Suppressor macrophage treated with lipopolysaccharide for 1 hour (primary cell): ENCODE measurements around the gene GADD45G.

Experiments
- DNase-seq, 3 donors: peaks; one replicate each; pipeline ENCODE4 v3.0.0-alpha.2; 2020 to 2022

Gene GADD45G

DNA sequence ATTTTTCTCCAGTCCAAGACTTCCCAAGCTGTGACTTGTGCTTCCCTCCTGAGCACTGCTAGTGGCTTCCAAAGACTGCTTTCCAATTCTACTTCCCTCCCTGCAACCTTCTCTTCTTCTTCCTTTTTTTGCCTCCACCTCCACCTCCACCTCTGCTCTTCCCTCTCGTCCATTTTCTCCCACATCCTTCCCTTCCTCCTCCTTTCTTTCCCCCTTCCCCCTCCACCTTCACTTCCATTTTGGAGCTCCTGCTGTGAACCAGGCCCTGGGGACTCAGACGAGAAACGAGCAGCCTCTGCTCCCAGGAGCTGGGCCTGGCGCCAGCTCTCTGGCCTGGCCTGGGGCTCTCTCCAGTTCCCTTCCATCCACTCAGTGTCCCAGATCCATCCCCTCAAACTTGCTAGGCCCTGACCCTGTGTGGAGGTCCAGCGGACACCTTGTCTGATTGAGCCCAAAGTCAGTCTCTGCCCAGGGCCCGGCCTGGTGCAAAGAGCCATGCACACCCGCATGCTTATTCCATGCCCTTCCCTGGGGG lies 5.6 kb downstream of the GADD45G start:
- no peak for DNase-seq

DNA sequence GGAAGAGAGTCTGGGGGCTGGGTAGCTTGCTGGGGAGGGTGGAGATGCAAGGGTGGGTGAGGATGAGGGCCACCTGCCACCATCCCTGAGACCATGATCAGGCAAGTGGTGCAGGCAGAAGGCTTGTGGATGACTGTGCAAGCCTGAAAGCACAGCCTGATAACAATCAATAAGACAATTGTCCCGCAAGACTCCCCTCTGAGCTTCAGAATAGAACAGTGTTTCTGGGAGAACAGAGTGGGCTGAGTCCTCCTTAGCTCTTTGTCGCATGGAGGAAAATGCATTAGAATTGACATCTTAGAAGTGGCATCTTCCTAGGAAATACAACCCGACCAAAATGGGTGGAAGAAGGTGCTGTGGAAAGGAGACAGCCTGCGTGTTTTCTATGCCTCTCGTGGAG lies 6.6 kb downstream of the GADD45G start:
- no peak for DNase-seq

DNA sequence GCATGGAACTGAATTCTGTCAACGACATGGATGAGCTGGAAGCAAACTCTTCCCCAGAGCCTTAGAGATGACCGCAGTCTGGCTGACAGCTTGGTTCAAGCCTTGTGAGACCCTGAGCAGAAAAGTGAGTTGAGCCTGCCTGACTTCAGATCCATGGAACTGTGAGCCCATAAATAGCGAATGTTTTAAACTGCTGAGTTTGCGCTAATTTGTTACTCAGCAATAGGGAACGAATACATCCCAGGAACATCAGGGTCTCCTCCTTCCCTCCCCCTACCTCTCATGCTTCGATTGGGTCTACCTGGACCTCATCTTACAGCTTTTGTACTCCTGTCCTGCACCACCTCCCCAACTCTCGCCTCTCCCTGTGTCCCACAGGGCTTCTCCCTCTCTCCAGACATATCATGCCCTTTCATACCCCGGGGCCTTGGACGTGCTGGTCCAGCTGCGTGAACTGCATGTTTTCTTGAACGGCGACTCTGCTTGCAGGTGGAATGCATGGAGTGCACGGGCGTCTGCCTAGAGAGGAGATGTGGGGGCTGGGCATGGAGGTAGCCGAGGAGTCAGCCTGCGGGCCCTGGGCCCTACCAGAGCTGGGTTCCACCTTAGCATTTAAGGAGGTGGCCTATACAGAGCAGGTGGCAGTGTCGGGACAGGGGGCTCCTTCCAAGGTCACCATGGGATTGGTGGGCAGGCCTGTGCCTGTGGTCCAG lies 7.9 kb downstream of the GADD45G start:
- DNase-seq = no peak

DNA sequence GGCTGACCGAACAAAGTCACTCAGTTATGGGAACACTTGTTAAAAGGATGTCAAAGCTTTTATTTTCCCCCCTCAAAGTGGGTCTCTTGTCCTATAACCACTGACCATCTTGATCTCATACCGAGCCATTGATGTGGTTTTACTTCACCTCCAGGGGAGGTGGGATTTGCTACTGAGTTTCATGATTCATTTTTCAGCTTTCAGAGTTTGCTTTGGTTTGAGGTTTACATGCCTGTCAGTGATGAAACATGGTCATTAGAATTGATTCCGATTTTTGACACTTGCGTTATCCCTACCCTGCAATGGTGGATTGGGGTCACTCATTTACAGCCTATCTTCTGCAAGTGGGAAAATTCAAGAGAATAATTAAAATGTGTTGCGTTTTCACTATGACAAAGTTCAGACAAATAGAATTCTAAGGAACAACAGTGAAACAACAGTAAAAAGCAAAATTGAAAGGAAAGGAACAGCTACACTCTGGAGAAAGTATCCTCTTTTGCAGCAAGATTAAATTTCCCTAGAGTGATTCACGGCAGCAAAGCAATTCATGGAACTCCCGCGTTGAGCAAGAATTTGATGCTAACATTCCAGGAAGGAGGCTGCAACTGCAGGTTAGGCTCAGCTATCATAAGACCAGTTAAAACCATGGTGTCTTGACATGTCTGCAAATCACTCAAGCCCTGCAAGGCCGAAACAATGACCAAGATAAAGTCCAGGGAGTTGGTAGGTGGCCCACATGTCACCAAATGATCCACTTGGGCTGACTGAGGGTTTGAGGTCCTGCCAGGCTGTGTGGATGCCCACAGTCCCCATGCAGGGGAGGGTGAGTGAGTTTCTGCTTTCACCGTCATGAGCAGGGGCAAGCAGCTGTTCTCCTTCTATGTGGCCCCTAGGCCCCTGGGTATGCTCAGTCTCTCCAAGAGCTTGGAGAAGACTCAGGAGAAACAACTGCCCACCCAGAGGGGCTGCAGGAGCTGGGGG lies 9.4 kb downstream of the GADD45G start:
- DNase-seq = peak; percentile 44 to 73 (median 52)

DNA sequence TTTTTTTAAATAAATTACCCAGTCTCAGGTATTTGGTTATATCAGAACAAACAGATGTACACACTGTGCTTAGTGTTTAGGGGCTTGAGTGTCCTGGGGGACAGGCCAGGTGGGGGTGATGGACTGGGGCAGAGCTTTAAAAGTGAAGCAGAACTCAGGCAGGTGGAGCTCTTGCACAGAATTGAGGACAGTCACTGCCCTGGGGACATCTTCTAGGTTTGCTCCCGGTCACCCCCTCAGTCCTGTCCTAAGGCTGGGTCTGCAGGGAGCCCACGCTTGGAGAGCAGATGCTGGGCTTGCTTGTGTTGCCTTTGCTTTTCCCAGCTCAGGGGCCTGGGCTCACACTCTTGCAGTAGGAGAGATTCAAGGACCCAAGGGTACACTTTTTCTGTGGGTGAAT lies 10.8 kb downstream of the GADD45G start:
- no peak for DNase-seq

DNA sequence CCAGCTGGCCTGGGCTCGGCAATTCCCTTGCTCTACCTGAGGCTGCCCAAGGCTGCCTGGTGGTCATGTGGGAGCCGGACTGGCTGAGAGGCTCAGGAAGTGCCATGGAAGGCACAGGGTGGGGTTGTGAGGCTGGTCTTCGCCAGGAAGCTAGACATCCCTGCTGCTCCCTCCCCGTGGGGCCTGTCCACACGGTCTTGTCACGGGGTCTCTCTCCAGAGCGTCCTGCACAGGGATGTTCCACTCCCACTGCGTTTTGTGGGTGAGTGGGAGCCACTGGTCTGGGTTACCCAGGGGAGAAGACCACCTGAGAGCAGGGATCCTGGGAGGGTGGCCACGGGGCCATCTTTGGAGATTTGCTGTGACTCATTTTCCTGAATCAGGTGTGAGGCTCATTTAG lies 11.6 kb downstream of the GADD45G start:
- no peak for DNase-seq

DNA sequence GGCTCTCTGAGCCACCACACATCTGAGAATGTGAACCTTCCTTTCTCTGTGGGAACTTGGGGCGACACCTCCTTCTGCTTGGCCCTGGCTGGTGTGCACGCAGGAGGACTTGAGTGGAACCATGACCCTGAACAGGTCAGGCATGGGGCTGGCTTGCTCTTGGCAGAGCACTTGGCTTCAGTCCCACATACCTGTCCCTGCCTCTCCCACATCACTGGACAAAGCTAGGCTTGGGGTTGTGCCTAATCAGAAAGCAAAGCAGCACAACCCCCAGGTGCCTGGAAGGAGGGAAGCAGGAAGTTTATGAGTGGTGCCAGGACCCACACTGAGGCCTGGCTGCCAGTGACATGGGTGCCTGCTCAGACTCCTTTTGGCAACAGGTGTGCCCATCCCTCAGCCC lies 13.2 kb downstream of the GADD45G start:
- no peak for DNase-seq

DNA sequence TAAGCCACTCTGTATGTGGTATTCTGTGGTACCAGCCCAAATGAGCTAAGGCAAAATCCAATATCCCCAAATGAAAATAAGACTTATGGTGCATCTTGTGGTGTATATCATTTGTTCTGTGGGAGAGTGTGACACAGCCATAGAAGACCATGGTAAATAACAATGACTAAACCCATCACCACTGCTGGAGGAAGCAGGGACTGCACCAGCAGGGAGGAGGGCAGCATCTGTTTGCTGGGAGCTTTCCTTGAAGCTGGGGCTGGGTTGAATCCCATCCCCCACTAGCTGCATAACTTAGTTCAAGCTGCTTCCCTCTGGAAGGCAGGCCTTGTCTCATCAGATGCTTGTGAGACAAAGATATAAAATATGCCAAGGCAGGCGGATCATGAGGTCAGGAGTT lies 14.2 kb downstream of the GADD45G start:
- DNase-seq = no peak

DNA sequence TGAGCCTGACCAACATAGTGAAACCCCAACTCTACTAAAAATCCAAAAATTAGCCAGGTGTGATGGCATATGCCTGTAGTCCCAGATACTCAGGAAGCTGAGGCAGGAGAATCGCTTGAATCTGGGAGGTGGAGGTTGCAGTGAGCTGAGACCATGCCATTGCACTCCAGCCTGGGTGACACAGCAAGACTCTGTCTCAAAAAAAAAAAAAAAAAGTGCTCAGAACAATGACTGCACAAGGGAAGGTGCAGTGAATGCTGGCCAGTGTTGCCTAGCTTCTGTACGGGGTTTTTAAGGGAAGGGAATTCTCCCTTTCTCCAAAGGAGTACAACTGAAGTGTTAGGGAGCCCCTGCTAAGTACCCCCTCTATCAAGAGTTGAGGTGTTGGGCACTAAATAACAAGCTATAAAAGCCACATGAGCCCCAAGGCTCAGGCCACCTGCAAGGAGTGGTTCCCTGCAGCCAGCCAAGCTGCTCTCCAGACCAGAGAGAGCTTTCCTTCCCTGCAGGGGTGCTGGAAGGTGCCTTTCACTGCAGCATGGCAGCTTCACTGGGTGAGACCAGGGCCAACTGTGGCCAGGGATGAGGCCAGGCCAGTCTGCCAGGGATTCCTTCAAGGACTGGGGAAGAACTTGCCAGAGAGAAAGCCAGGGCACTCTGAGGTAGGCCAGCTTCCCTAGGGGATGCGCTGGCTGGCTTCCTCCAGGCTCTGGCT lies 14.8 kb downstream of the GADD45G start:
- no peak for DNase-seq

DNA sequence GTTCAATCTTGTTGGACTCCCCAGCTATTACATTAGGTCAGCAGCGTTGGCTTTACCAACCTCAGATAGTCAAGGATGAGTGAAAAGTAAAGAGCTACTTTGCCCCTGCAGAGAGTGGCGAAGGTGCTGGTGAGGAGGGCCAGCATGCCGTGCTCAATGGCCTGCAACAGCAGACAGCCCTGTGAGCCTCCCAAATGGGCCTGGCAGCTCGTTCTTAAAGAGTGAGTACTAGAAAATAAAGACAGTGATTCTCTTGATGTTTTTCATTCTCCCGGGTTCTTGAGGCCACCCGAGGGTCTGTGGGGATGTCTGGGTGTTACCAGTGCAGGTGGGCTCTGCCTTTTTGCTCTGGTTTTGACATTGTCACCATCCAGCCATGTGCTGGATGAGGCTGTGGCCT lies 16.2 kb downstream of the GADD45G start:
- DNase-seq = no peak

DNA sequence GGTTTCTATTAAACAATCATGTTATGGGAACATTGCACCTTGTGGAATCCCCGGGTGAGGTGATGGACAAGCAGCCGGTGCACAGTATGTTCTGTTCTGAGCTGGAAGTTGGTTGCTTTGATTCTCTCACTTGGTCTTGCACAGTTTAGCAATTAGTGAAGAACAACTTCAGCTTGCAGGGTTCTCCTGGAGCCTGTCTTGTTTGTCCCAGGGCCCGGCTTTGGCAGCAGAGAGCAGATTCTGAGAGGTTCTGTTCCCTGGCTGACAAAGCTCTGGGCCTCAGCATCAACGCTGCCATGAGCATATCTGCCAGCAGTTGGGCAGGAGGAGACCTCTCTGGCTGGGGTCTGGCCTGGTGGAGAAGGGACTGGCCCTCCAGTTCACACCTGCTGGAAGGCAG lies 16.9 kb downstream of the GADD45G start:
- DNase-seq = no peak

DNA sequence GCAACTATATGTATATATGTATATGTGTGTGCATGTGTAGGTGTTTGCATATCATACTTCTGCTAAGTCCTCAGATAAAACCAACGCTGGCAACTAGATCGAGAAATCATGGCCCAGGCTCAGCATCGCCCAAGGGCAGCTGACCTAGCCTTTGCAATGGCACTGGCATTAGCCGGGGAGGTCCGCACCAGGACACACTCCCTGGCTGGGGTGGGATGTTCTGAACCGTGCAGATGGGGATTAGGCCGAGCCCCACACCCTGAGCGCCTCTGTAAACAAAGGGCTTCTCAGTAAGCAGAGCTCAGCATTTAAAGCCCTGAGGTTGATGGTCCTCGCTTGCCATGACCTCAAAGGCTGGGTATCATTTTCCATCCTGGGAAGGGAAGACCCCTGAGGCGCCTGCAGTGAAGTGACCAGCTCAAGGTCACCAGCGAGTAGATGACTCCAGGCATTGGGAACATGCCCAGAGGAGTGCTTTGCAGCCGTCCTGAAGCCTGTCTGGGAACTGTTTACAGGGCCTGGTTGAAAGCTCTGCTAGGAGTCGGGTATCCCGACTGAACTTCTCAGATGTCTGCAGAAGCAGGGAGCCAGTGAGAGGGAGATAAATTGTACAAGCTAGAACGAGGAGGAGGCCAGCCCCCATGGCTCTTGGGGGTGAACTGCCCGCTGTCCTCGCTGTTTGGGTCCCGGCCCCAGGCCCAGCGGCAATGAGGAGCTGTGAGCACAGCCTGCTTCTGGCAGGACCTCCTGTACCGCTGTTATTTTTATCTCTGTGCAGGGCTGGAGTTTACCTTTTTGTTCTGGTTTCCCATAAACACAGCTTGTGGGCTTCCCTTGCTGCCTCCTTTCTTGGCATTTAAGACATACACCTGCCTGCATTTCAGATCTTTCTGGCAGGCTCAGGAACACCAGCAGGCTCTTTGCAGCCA lies 18.4 kb downstream of the GADD45G start:
- DNase-seq = no peak

DNA sequence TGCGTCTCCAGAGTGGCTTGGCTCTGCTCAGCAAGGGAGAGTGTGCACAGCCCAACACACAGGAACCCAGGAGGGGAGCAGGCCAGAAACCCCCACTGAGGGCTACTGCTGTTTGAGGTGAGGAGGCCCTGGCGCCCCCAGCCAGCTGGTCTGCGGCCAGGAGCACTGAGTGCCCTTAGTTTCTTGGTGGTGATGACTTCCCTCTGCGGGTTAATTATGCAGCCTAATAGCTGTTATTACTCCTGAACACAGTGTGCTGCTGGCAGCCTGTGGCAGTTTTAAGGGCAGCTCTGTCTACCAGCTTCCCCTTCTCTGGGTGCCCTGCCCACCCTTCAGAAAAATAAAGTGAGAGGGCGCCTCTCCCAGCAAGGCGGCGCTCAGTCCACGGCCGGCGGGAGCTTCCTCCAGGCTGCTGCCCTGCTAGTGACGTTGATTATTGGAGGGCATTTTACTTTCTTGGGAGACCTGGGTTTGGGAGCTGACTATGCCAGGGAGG lies 19.2 kb downstream of the GADD45G start:
- DNase-seq = peak; percentile 73 to 80 (median 73)

DNA sequence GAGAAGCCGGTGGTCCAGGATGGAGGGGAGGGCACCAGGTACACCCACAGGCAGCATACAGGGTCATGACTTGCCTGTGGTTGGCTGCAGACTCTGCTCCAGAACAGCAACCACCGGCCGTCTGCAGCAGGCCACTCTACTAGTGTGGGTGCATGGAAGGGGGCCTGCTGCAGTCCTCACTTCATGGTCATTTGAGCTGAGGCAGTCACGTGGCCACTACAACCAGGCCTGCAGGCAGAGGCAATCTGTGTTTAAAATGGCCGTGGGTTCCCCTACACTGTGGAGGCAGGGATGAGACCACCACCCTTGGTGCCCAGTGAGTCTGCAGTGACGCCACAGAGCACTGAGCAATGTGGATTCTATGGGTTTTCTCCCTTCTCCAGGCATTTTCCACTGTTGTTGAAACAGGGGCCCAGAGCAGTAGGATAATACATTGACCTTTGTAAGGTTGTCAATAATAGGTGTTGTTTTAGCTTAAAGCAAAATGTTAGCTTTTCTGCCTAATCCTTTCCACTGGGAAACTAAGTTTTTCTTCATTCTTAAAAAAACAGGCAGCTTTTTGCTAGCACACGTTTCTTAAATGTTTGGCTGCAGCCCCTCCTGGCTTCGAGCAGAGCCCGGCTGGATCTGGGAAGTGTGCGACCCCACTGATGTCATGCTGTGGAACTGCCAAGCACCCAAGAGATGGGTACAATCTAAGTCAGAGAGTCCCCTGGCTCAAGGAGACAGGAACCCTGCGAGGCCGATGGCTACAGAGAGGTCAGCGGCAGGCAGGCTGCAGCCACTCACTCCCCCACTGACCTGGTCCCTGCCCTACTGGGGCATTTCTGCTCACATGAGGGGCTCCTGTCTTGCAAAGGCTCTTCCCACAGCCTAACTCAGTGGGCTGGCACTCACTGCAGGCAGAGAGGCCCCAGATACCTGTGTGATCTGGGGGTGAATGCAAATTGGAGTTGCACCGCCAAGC lies 21.2 kb downstream of the GADD45G start:
- no peak for DNase-seq

DNA sequence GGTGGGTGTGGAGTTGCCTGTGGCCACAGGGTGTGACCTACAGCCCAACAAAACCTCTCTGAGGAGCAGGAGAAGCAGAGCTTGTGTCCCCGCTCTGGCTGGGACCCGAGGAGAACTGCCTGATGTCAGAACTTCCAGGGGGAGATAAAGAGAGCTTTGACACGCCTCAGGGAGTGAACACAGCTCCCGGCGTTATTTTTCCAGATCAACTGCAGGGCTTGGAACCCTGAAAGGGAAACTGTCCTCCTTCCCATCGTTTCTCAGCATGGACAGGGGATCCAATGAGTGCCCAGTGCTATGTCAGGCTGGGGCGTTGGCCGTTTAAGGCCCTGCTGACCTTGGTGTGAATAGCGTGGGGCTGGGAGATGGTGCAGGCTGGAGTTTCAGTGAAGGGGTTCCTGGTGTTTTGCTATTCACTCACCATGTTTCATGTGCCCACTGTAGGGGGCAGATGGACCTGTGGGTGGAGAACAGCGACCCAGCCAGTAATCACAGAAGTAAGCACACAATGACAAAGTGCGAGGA lies 22.0 kb downstream of the GADD45G start:
- no peak for DNase-seq

DNA sequence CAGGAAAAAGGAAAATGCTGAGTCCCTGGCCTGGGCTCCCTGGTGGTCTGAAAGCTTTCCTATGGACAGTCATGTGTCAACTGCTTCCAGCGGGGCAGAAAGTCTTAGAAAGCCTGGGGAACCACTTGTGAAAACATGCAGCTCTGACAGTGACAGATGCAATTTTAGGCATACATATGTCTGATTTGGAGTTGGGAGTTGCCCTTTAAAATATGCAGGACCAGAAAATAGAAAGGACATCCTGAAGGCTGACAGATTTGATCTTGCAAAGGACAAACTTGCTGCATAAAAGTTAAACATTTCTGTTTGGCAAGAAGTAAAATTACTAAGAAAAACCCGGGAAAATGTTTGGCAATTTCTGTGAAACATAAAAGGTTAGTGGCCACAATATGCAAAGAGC lies 23.8 kb downstream of the GADD45G start:
- no peak for DNase-seq

DNA sequence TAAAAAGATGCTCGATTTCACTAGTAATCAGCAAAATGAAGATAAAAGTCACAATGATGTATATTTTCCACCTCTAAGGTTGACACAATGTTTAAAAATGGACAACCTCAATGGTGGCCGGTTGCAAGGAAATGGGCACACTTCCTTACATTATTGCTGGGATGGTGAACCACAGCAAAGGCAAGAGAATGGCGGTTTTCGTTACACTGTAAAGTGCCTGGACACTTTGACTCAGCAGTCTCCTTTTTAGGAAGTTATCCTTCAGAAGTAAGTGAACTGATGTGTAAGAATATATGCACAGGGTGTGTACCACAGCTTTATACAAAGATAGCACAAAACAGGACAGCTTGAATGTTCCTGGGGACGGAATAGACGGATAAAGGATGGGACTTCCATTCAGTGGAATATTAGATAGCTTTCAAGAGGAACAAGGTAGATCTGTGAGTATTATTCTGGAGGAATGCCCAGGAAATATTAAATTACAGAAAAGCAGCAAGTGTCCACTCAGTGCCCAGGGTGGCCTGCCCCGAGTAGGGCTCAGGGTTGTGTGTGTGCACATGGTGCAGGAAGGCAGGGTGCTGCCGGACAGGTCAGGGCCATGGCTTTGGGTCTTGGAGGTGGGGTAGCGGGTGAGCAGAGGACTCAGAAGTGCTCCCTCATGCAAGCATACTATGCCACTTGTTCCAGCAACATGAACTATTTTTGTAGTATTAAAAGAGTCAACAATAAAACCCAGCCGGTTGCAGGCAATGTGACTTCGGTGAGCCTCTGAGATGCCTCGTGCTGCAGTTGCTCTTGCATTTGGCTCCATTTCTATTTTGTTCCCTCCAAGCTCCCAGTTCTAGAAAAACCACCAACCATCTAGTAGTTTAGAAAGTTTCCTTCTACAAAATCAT lies 24.5 kb downstream of the GADD45G start:
- DNase-seq = no peak

DNA sequence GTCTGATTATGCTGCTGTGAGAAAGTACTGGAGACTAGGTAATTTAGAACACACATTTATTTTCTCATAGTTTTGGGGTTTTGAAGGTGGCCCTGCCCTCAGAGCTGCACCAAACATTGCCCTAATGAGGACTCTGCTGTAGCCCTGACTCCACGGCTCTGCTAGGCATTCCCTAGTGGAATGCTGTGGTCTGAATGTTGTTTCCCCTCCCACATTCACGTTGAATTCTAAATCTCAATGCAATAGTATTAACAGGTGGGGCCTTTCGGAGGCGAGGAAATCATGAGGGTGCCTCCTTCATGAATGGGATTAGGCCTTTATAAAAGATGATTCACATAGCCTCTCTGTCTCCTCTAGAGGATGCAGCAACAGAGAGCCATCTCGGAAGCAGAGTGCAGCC lies 25.7 kb downstream of the GADD45G start:
- DNase-seq = no peak

DNA sequence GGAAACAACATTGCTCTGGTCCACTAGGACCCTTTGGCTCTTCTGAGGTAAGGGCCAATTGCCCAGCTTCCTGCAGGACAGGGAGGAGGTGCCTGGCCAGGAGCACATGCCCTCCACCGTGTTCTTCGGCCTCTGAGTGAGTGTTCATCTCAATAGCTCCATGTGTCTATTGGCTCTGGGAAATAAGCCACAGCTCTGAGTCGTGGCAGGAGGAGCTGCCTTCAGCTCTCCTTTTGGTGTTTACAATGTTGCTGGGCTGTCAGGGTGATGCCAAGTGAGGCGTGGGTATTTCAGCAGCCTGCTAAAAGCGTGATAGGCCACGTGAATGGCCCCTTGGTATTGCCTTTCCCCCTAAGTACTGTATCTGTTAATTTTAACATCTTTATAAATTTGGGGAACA lies 26.6 kb downstream of the GADD45G start:
- no peak for DNase-seq
